ENCODE measurements around the gene MAP2K7.
A peak's percentile ranks its signal among the peaks of the same experiment; 100 is the strongest.
"Not testable (repeated sequence)": the region's sequence is repeated elsewhere in the genome, so short reads cannot be mapped to it uniquely, and the experiment has no call there.

The MAP2K7 gene

GRCh38 chr19:7931221-7932061, 27.8 kb downstream of the MAP2K7 start:
- no peak for DNase-seq (ENCODE audit: low spot score)

GRCh38 chr19:7932276-7932929, 28.7 kb downstream of the MAP2K7 start:
- DNase-seq (ENCODE audit: low spot score), result no peak

- no peak for DNase-seq (ENCODE audit: low spot score)
These were observed 29.2 kb downstream of the MAP2K7 start for GRCh38 chr19:7932930-7933300.

GRCh38 chr19:7933411-7933810, 29.7 kb downstream of the MAP2K7 start:
- no peak for DNase-seq (ENCODE audit: low spot score)

- DNase-seq (ENCODE audit: low spot score), result no peak
These were observed 30.4 kb downstream of the MAP2K7 start for GRCh38 chr19:7933828-7934725.

- no peak for DNase-seq (ENCODE audit: low spot score)
These were observed 31.1 kb downstream of the MAP2K7 start for GRCh38 chr19:7934766-7935165.

- no peak for DNase-seq (ENCODE audit: low spot score)
These were observed 37.2 kb downstream of the MAP2K7 start for GRCh38 chr19:7940841-7941240.

- DNase-seq (ENCODE audit: low spot score), result no peak
These were observed 38.4 kb downstream of the MAP2K7 start for GRCh38 chr19:7941895-7942596.

- no peak for DNase-seq (ENCODE audit: low spot score)
These were observed 39.3 kb downstream of the MAP2K7 start for GRCh38 chr19:7942981-7943443.

- DNase-seq (ENCODE audit: low spot score), result peak; percentile 96
These were observed 39.9 kb downstream of the MAP2K7 start, which contains the start of gene TIMM44 for GRCh38 chr19:7943444-7944176. TSS of gene TIMM44 (minus strand) at chr19:7943666. CDS start at chr19:7943651, 15 bp downstream.

GRCh38 chr19:7944177-7944761, 40.6 kb downstream of the MAP2K7 start:
- DNase-seq (ENCODE audit: low spot score), result peak; percentile 80

GRCh38 chr19:7947939-7948338, 44.3 kb downstream of the MAP2K7 start:
- DNase-seq (ENCODE audit: low spot score), result no peak

GRCh38 chr19:7953060-7953459, 49.4 kb downstream of the MAP2K7 start:
- no peak for DNase-seq (ENCODE audit: low spot score)

- DNase-seq (ENCODE audit: low spot score), result no peak
These were observed 49.9 kb downstream of the MAP2K7 start for GRCh38 chr19:7953576-7953975.

GRCh38 chr19:7955696-7956095, 52.0 kb downstream of the MAP2K7 start:
- no peak for DNase-seq (ENCODE audit: low spot score)

- no peak for DNase-seq (ENCODE audit: low spot score)
These were observed 55.5 kb downstream of the MAP2K7 start for GRCh38 chr19:7959211-7959610.

- DNase-seq (ENCODE audit: low spot score), result not testable (repeated sequence)
These were observed 57.4 kb downstream of the MAP2K7 start for GRCh38 chr19:7961082-7961481.

- DNase-seq (ENCODE audit: low spot score), result no peak
These were observed 58.4 kb downstream of the MAP2K7 start for GRCh38 chr19:7961920-7962626.

- no peak for DNase-seq (ENCODE audit: low spot score)
These were observed 59.1 kb downstream of the MAP2K7 start for GRCh38 chr19:7962644-7963268.
